Cardiac muscle cell (in vitro differentiated cells and primary cell): ENCODE data around the gene LUC7L. TPM values are rescaled to one million over a fixed set of nuclear protein-coding genes. Genes with fewer than 3 reads are reported as not detected.
A peak's percentile ranks its signal among the peaks of the same experiment; 100 is the strongest.

Experiments
- DNase-seq, 2 donors: peaks; one replicate each; pipeline versions ENCODE4 v3.0.0 to v3.0.0-alpha.2; 2010 to 2017; ENCODE audit warnings: low read depth in 1 of 2, low spot score in 1 of 2
- H3K27ac ChIP-seq: fragments of 200-600 bp; sonication (generic); 2 replicates; pipeline ENCODE4 v1.5.1; 2016
- H3K27me3 ChIP-seq: fragments of 200-600 bp; sonication (generic); 2 replicates; pipeline ENCODE4 v1.6.0; 2016; ENCODE audit warnings: control low read depth
- H3K36me3 ChIP-seq: fragments of 200-600 bp; sonication (generic); 2 replicates; pipeline ENCODE4 v1.5.1; 2016; ENCODE audit warnings: control low read depth
- H3K4me1 ChIP-seq: fragments of 200-600 bp; sonication (generic); 2 replicates; pipeline ENCODE4 v1.8.1; 2017; ENCODE audit warnings: low read depth, mild to moderate bottlenecking, mixed run types
- H3K4me3 ChIP-seq: fragments of 200-600 bp; sonication (generic); 2 replicates; pipeline ENCODE4 v1.5.1; 2016; ENCODE audit warnings: mild to moderate bottlenecking
- H3K9me3 ChIP-seq: fragments of 200-600 bp; sonication (generic); 2 replicates; pipeline ENCODE4 v1.5.1; 2017; ENCODE audit warnings: low read depth, mild to moderate bottlenecking, control low read depth
- CTCF ChIP-seq: IDR thresholded peaks from 2 replicates; pipeline ENCODE4 v1.5.1; 2012; ENCODE audit warnings: low read depth, mild to moderate bottlenecking, low read length
- polyA plus RNA-seq: library from polyadenylated mRNA; unstranded; fragments of >200 nt; fragmentation: Nextera tagmentation; extraction: Ambion mirVana; gene quantifications from 2 replicates; pipeline ENCODE4 v1.2.1, GENCODE V29; 2016
- total RNA-seq: library from RNA; depleted of rRNA; stranded (reverse); fragments of >200 nt; gene quantifications from 2 replicates; pipeline ENCODE4 v1.2.3, GENCODE V29; 2016

LUC7L gene
- total and polyA plus RNA-seq, 2 experiments from 2014 or later, result 91.0 to 158 TPM

GRCh38 chr16:254461-254860 lies 25.2 kb upstream of the LUC7L start:
- no peak overlapping the region for H3K27ac ChIP-seq
- no peak overlapping the region for H3K4me3 ChIP-seq
- TF ChIP-seq CTCF, result no peak
- H3K4me1 ChIP-seq, result peaks cover 9% of the 10 kb centered on the region
- no peak for DNase-seq
- no peaks in the 10 kb centered on the region for H3K9me3 ChIP-seq
- peaks cover 19% of the 10 kb centered on the region for H3K36me3 ChIP-seq
- H3K27me3 ChIP-seq, result no peaks in the 10 kb centered on the region

GRCh38 chr16:253833-254232 lies 24.6 kb upstream of the LUC7L start:
- Histone ChIP-seq H3K9me3 (no peaks in the 10 kb centered on the region), H3K4me1 (peaks cover 9% of the 10 kb centered on the region), H3K36me3 (peaks cover 19% of the 10 kb centered on the region), H3K27me3 (no peaks in the 10 kb centered on the region), H3K4me3 (no peak overlapping the region), H3K27ac (no peak overlapping the region)
- no peak for DNase-seq
- TF ChIP-seq CTCF, result no peak

- Histone ChIP-seq H3K4me1 (peaks cover 9% of the 10 kb centered on the region), H3K9me3 (no peaks in the 10 kb centered on the region), H3K27me3 (no peaks in the 10 kb centered on the region), H3K27ac (peak overlapping the region; percentile 73), H3K4me3 (no peak overlapping the region), H3K36me3 (peaks cover 19% of the 10 kb centered on the region)
- no peak for TF ChIP-seq CTCF
- DNase-seq, result peak in 1 of 2 donors; percentile 34
Observed at GRCh38 chr16:252366-253337, 23.4 kb upstream of the LUC7L start.

GRCh38 chr16:249431-249830 lies 20.2 kb upstream of the LUC7L start:
- no peak for DNase-seq
- Histone ChIP-seq H3K4me1 (peaks cover 9% of the 10 kb centered on the region), H3K4me3 (no peak overlapping the region), H3K27me3 (no peaks in the 10 kb centered on the region), H3K27ac (no peak overlapping the region), H3K9me3 (no peaks in the 10 kb centered on the region), H3K36me3 (peaks cover 10% of the 10 kb centered on the region)
- TF ChIP-seq CTCF, result no peak

GRCh38 chr16:247027-247426 lies 17.8 kb upstream of the LUC7L start:
- no peak overlapping the region for H3K4me3 ChIP-seq
- peaks cover 6% of the 10 kb centered on the region for H3K36me3 ChIP-seq
- H3K27me3 ChIP-seq, result no peaks in the 10 kb centered on the region
- no peak for DNase-seq
- H3K9me3 ChIP-seq, result no peaks in the 10 kb centered on the region
- H3K27ac ChIP-seq, result no peak overlapping the region
- no peaks in the 10 kb centered on the region for H3K4me1 ChIP-seq
- no peak for TF ChIP-seq CTCF
